Neural cell (in vitro differentiated cells): ENCODE measurements around the gene PTGR3.

Experiments
- CTCF ChIP-seq: fragments of 450-650 bp; IDR thresholded peaks from 2 replicates; pipeline ENCODE4 v1.5.1; 2014; ENCODE audit warnings: antibody characterized with exemption, mild to moderate bottlenecking, moderate library complexity; ENCODE audit not compliant: poor library complexity, severe bottlenecking
- EP300 ChIP-seq: fragments of 450-650 bp; conservative IDR thresholded peaks from 2 replicates; pipeline ENCODE4 v1.6.1; 2014; ENCODE audit warnings: antibody characterized with exemption, mild to moderate bottlenecking, moderate library complexity; ENCODE audit not compliant: poor library complexity, severe bottlenecking
- POLR2AphosphoS5 ChIP-seq: IDR thresholded peaks from 2 replicates; pipeline ENCODE4 v1.6.1; 2012
- REST ChIP-seq: IDR thresholded peaks from 2 replicates; pipeline ENCODE4 v1.6.1; 2012; ENCODE audit warnings: borderline replicate concordance

- TF ChIP-seq REST (no peak), CTCF (no peak), EP300 (no peak), POLR2AphosphoS5 (no peak)
These were observed 22.1 kb upstream of the PTGR3 start for GRCh38 chr18:75231053-75231406.
